ENCODE results near the gene N4BP2L2.

- no peak for TF ChIP-seq RAD21 (IDR thresholded peaks at IDR 0.05; ENCODE audit: low read length)
- TF ChIP-seq MXI1 (IDR thresholded peaks at IDR 0.05; ENCODE audit: borderline replicate concordance, low read depth, low read length), result no peak
- TF ChIP-seq FOS (IDR thresholded peaks at IDR 0.05; ENCODE audit: low read depth, low read length), result no peak
- no peak for TF ChIP-seq RFX5 (IDR thresholded peaks at IDR 0.05; ENCODE audit: low read depth, low read length)
- no peak for TF ChIP-seq CTCF (conservative IDR thresholded peaks at IDR 0.05; ENCODE audit: low read depth, low read length)
- no peak for TF ChIP-seq RCOR1 (IDR thresholded peaks at IDR 0.05; ENCODE audit: insufficient replicate concordance, low read length)
- no peak for TF ChIP-seq CHD1 (IDR thresholded peaks at IDR 0.05; ENCODE audit: low read depth, low read length)
- TF ChIP-seq SMC3 (IDR thresholded peaks at IDR 0.05; ENCODE audit: low read depth, low read length), result no peak
- no peak for TF ChIP-seq POLR2A (IDR thresholded peaks at IDR 0.05; ENCODE audit: low read depth, low read length)
- no peak for TF ChIP-seq MAFK (IDR thresholded peaks at IDR 0.05; ENCODE audit: low read depth, low read length)
- TF ChIP-seq CEBPB (IDR thresholded peaks at IDR 0.05; ENCODE audit: low read depth, low read length), result no peak
Measured at GRCh38 chr13:32432856-32433255, 105.7 kb downstream of the N4BP2L2 start.

Data from IMR-90 (cell line).